Osteocyte (in vitro differentiated cells): ENCODE results near the gene DNAH14. TPM values are rescaled to one million over a fixed set of nuclear protein-coding genes. Genes with fewer than 3 reads are reported as not detected.
"Not testable (repeated sequence)": the region's sequence is repeated elsewhere in the genome, so short reads cannot be mapped to it uniquely, and the experiment has no call there.

Experiments used
- DNase-seq: peaks from one replicate; pipeline ENCODE4 v3.0.0; 2021; ENCODE audit warnings: mixed read lengths; ENCODE audit not compliant: unreplicated experiment; ENCODE audit errors: extremely low spot score
- H3K27ac Mint-ChIP-seq: one replicate; pipeline ENCODE4 v1.8.0; 2021; ENCODE audit warnings: mild to moderate bottlenecking, mixed read lengths; ENCODE audit not compliant: unreplicated experiment
- H3K27me3 Mint-ChIP-seq: one replicate; pipeline ENCODE4 v1.8.0; 2021; ENCODE audit warnings: mixed read lengths; ENCODE audit not compliant: unreplicated experiment
- H3K36me3 Mint-ChIP-seq: one replicate; pipeline ENCODE4 v1.8.0; 2021; ENCODE audit warnings: mixed read lengths; ENCODE audit not compliant: unreplicated experiment
- H3K4me1 Mint-ChIP-seq: one replicate; pipeline ENCODE4 v1.8.0; 2021; ENCODE audit warnings: mixed read lengths; ENCODE audit not compliant: unreplicated experiment
- H3K4me3 Mint-ChIP-seq: one replicate; pipeline ENCODE4 v1.8.0; 2021; ENCODE audit warnings: mild to moderate bottlenecking, moderate library complexity, mixed read lengths; ENCODE audit not compliant: unreplicated experiment
- H3K9me3 Mint-ChIP-seq: one replicate; pipeline ENCODE4 v1.8.0; 2021; ENCODE audit warnings: mixed read lengths; ENCODE audit not compliant: unreplicated experiment
- total RNA-seq: library from RNA; stranded (reverse); gene quantifications from 2 replicates; pipeline ENCODE4 v1.2.1, GENCODE V29; 2021
- TF ChIP-seq, protein P1 (sequence below): fragments of 200-600 bp; sonication (generic); IDR thresholded peaks from 2 replicates; pipeline ENCODE4 v1.5.0; 2021; ENCODE audit warnings: antibody characterized with exemption, mild to moderate bottlenecking, moderate library complexity

Gene DNAH14
- total RNA-seq, 1 donor from 2014 or later, result 14.3 TPM

- TF ChIP-seq, protein P1, sequence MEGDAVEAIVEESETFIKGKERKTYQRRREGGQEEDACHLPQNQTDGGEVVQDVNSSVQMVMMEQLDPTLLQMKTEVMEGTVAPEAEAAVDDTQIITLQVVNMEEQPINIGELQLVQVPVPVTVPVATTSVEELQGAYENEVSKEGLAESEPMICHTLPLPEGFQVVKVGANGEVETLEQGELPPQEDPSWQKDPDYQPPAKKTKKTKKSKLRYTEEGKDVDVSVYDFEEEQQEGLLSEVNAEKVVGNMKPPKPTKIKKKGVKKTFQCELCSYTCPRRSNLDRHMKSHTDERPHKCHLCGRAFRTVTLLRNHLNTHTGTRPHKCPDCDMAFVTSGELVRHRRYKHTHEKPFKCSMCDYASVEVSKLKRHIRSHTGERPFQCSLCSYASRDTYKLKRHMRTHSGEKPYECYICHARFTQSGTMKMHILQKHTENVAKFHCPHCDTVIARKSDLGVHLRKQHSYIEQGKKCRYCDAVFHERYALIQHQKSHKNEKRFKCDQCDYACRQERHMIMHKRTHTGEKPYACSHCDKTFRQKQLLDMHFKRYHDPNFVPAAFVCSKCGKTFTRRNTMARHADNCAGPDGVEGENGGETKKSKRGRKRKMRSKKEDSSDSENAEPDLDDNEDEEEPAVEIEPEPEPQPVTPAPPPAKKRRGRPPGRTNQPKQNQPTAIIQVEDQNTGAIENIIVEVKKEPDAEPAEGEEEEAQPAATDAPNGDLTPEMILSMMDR, result no peak
- Mint-ChIP-seq H3K4me1 (no peaks in the 10 kb centered on the region), H3K36me3 (no peaks in the 10 kb centered on the region), H3K9me3 (peaks cover 14% of the 10 kb centered on the region), H3K4me3 (no peak overlapping the region), H3K27me3 (peaks cover 10% of the 10 kb centered on the region), H3K27ac (no peak overlapping the region)
- no peak for DNase-seq
Observed at GRCh38 chr1:224883091-224883490, 46.4 kb upstream of the DNAH14 start.

- no peaks in the 10 kb centered on the region for H3K36me3 Mint-ChIP-seq
Observed at GRCh38 chr1:224884361-224884801, 45.1 kb upstream of the DNAH14 start.

DNA sequence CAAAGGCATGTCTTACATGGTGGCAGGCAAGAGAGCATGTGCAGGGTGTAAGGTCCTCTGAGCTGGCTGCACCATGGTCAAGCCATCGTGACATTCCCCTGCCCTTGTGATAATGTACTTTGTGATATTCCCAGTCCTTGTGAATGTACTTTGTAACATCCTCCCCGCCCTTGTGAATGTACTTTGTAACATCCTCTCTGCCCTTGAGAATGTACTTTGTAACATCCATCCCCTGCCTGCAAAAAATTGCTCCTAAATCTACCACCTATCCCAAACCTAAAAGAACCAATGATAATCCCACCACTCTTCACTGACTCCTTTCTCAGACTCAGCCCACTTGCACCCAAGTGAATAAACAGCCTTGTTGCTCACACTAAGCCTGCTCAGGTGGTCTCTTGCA is 44.1 kb upstream of the DNAH14 start:
- peaks cover 14% of the 10 kb centered on the region for H3K9me3 Mint-ChIP-seq
- not testable (repeated sequence) for DNase-seq, H3K4me1 Mint-ChIP-seq, H3K4me3 Mint-ChIP-seq, H3K27me3 Mint-ChIP-seq, H3K36me3 Mint-ChIP-seq, H3K27ac Mint-ChIP-seq

More at GRCh38 chr1:224884361-224884801, 45.1 kb upstream of the DNAH14 start:
- no peaks in the 10 kb centered on the region for H3K4me1 Mint-ChIP-seq
- DNase-seq, result no peak
- no peak overlapping the region for H3K4me3 Mint-ChIP-seq
- H3K27ac Mint-ChIP-seq, result no peak overlapping the region
- peaks cover 10% of the 10 kb centered on the region for H3K27me3 Mint-ChIP-seq
- TF ChIP-seq, protein P1, result no peak
- peaks cover 14% of the 10 kb centered on the region for H3K9me3 Mint-ChIP-seq

- no peaks in the 10 kb centered on the region for H3K36me3 Mint-ChIP-seq
- H3K4me3 Mint-ChIP-seq, result no peak overlapping the region
- no peaks in the 10 kb centered on the region for H3K4me1 Mint-ChIP-seq
- no peak overlapping the region for H3K27ac Mint-ChIP-seq
- DNase-seq, result no peak
- no peaks in the 10 kb centered on the region for H3K9me3 Mint-ChIP-seq
- peaks cover 9% of the 10 kb centered on the region for H3K27me3 Mint-ChIP-seq
- TF ChIP-seq, protein P1, result no peak
Observed at GRCh38 chr1:224894915-224895314, 34.6 kb upstream of the DNAH14 start.

GRCh38 chr1:224896130-224896781 is 33.2 kb upstream of the DNAH14 start:
- TF ChIP-seq, protein P1, result no peak
- Mint-ChIP-seq H3K27me3 (peaks cover 9% of the 10 kb centered on the region), H3K9me3 (no peaks in the 10 kb centered on the region), H3K36me3 (no peaks in the 10 kb centered on the region), H3K4me3 (no peak overlapping the region), H3K4me1 (no peaks in the 10 kb centered on the region), H3K27ac (no peak overlapping the region)
- no peak for DNase-seq
